Dermis blood vessel endothelial cell (primary cell): ENCODE measurements around the gene TAS2R7. TPM values are rescaled to one million over a fixed set of nuclear protein-coding genes. Genes with fewer than 3 reads are reported as not detected.

Experiments used
- total RNA-seq: library from RNA; depleted of rRNA; stranded (reverse); fragments of >200 nt; gene quantifications from 2 replicates; pipeline ENCODE4 v1.2.3, GENCODE V29; 2014

TAS2R7 gene
- total RNA-seq, 1 donor from 2014 or later: not detected

Other genes with a start within 250 kb of the TAS2R7 start
- gene MAGOHB, start 189.0 kb downstream of the TAS2R7 start, total RNA-seq: 7.8 and 17.6 TPM in 2 replicates
- gene STYK1, start 128.6 kb downstream of the TAS2R7 start, total RNA-seq: 4.6 and 7.9 TPM in 2 replicates
- 148 and 179 TPM in 2 replicates for gene YBX3, start 79.3 kb downstream of the TAS2R7 start, total RNA-seq
- gene TAS2R8, start 4.7 kb upstream of the TAS2R7 start, total RNA-seq: not detected in 2 replicates
- not detected in 2 replicates for gene TAS2R9, start 7.5 kb upstream of the TAS2R7 start, total RNA-seq
- 0.17 and 0.37 TPM in 2 replicates for gene TAS2R10, start 23.7 kb upstream of the TAS2R7 start, total RNA-seq
- gene PRR4, start 46.8 kb upstream of the TAS2R7 start, total RNA-seq: 0.17 and 0.33 TPM in 2 replicates
- gene PRH1, start 81.6 kb upstream of the TAS2R7 start, total RNA-seq: 11.2 and 12.8 TPM in 2 replicates
- gene TAS2R13, start 106.9 kb upstream of the TAS2R7 start, total RNA-seq: 0.84 and 1.0 TPM in 2 replicates
- gene PRH2, start 126.6 kb upstream of the TAS2R7 start, total RNA-seq: not detected in 2 replicates
- gene TAS2R14, start 136.6 kb upstream of the TAS2R7 start, total RNA-seq: 0.74 and 2.0 TPM in 2 replicates
- gene TAS2R50, start 184.3 kb upstream of the TAS2R7 start, total RNA-seq: 2.3 and 3.6 TPM in 2 replicates
- gene TAS2R20, start 195.7 kb upstream of the TAS2R7 start, total RNA-seq: 2.2 and 3.6 TPM in 2 replicates
- 4.0 and 9.2 TPM in 2 replicates for gene TAS2R19, start 220.0 kb upstream of the TAS2R7 start, total RNA-seq
- 3.8 and 6.8 TPM in 2 replicates for gene TAS2R31, start 228.8 kb upstream of the TAS2R7 start, total RNA-seq